Tibial nerve (tissue), 3 donors: Measurements from ENCODE around the gene GRXCR2.

Source experiments
- CTCF ChIP-seq, 5 experiments: fragments of 200-600 bp in 3 of 5; fragments of 450-650 bp in 2 of 5; sonication (generic) in 3 of 5; IDR thresholded peaks; one replicate each; pipeline ENCODE4 v1.5.1; 2016 to 2019; ENCODE audit warnings: antibody characterized with exemption in 5 of 5, mild to moderate bottlenecking in 3 of 5, moderate library complexity in 2 of 5
- POLR2A ChIP-seq, 2 donors: fragments of 450-650 bp; IDR thresholded peaks; one replicate each; pipeline ENCODE4 v1.6.1; 2017; ENCODE audit warnings: antibody characterized with exemption in 2 of 2, mild to moderate bottlenecking in 2 of 2, moderate library complexity in 2 of 2

- no peak for TF ChIP-seq CTCF (IDR thresholded peaks at IDR 0.05)
- no peak for TF ChIP-seq POLR2A (IDR thresholded peaks at IDR 0.05)
These were observed 43.3 kb upstream of the GRXCR2 start for GRCh38 chr5:145915970-145916638.
